Left lobe of liver (tissue), 2 donors: ENCODE measurements around the gene CLASP1. TPM values are rescaled to one million over a fixed set of nuclear protein-coding genes. Genes with fewer than 3 reads are reported as not detected.
"Not testable (repeated sequence)": the region's sequence is repeated elsewhere in the genome, so short reads cannot be mapped to it uniquely, and the experiment has no call there.

ENCODE experiments used
- ATAC-seq: fragments of 200-7000 bp; cut with Tn5 transposase; one replicate; pipeline ENCODE4 v1.9.1; 2020; ENCODE audit warnings: mild to moderate bottlenecking, moderate library complexity
- DNase-seq: peaks from one replicate; pipeline ENCODE4 v3.0.0-alpha.2; 2020; ENCODE audit warnings: low spot score
- total RNA-seq: library from RNA; stranded (reverse); gene quantifications from one replicate; pipeline ENCODE4 v1.2.1, GENCODE V29; 2021
- donor health status: DM: no; HTN: no; CAD: no; lungs with moderate emphysema.
- donor health status: DM: no; HTN: yes; CAD: no.

Gene CLASP1
- total RNA-seq, 1 donor from 2014 or later = 28.3 TPM

- DNase-seq, ATAC-seq: not testable (repeated sequence)
Measured at GRCh38 chr2:121438290-121438689, 211.0 kb downstream of the CLASP1 start.

DNA sequence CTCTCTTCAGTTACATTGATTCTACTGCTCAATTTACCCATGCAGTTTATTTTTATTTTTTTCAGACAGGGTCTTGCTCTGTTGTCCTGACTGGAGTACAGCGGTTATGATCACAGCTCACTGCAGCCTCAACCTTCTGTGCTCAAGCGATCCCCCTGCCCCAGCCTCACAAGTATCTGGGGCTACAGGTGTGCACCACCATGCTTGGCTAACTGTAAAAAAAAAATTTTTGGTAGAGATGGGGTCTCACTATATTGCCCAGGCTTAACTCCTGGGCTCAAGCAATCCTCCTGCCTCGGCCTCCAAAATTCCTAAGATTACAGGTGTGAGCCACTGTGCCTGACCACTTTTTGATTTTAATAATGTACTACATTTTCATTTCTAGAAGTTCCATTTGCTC lies 212.3 kb downstream of the CLASP1 start:
- ATAC-seq (no peak), DNase-seq (no peak)

- no peak for DNase-seq
- no peak for ATAC-seq
Measured at GRCh38 chr2:121435790-121436189, 213.5 kb downstream of the CLASP1 start.

DNA sequence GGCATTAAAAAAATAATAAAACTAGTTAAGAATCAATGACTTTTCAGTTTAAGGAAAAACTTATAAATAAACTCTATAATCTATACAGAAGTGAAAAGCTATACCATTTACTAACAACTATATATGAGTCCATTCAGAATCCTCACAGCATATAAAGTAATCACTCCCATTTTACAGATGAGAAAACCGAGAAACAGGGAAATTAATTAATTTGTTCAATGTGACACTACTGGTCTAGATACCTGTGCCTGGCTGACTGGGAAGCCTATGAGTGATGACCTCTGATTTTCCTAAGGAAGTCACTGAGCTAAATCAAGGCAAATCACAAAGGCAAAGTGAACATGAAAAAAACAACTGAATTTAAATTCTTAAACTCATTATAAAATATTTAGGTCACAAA lies 218.0 kb downstream of the CLASP1 start:
- DNase-seq = no peak
- no peak for ATAC-seq

DNA sequence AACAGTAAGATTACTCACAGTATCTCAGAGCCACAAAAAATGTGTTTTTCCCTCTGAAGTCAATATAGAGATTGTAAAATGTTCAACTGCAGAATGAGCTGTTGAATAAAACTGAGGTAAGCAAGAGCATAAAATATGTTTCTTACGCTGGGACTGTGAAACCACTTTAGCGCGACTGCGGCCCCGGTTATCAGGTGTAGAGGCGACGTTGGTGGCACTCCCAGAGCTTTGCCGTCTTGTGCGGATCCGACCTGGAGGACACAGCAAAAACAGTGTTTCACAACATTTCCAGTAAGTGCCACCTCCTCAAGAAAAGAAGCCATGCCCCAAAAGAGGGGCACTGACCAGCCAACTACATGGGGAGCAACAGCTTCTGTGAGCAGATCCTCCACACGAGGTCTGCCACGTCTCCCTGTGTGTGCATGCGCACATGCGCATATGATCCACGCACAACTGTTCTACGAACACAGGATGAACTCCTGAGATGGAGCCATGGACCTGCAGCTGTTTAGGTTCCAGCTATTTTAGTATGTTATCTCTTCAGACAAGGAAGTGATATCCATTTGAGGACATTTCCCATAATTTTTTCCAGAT lies 219.2 kb downstream of the CLASP1 start:
- no peak for ATAC-seq
- DNase-seq = no peak

- no peak for ATAC-seq
- DNase-seq = no peak
Measured at GRCh38 chr2:121429119-121429903, 220.0 kb downstream of the CLASP1 start.

DNA sequence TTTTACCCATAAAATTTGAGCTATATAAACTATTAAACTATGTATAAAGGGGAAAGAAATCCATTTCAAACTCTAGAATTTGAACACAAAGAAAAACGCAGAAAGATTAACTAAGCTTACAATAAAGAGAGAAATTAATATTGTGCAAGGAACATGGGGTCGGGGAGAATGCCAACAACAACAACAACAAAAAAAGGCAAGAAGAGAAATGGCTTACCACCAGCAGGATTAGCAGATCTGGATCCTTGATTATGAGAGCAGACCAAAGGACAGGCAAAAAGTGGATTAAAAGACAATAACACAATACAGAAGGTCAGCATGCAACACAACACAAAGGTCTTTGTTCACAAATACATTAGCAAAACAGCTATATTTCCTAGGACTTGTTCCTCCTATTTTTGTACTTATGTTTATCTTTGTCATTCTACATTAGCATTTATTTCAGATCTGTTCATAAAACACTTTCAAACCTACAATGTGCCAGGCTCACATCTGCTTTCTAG lies 222.0 kb downstream of the CLASP1 start:
- no peak for ATAC-seq
- DNase-seq = no peak

DNA sequence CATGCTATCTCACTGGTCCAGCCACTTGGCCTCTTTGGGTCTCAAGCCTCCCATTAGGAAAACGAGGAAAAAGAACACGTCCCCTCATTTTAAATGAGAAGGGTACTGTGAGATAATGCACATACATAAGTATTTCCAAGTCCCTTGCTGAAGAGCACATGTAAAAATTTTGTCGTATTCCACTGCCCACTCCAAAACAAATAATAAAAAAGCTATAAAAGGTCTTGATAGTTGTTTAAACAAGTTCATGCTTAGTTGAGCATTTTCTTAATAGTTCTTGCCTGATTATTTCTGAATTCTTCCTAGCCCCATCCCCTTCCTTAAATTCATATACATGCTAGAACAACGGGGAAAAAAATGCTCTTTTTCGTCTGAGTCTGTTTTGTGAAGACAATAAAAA lies 228.8 kb downstream of the CLASP1 start:
- no peak for ATAC-seq
- no peak for DNase-seq

DNA sequence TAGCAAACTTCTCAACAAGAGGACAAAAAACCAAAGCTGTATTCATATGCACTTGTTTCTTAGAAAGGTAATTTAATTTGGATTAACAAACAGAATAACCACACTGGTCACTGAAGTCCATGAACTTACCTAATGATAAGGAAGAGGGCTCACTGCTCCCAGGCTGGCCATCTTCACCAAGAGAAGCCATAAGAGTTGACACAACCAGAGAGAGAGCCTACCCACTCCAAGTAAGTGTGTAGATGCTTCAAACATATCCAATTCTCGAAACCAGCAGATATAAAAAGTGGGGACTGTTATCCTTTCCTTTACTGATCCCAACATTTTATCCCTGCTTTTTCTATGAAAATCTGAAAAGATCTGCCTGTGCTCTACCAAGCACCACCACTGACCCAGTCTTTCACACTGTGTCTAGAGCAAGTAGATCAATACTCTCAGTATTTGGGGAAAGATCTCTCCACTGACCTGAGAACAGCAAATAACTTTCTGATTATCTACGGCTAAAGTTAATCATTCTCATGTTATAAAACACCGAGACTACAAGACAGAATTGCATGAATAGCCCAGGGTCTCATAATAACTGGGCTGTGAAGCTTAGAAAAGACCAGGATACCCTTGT lies 230.1 kb downstream of the CLASP1 start:
- peak; percentile 86 for ATAC-seq
- no peak for DNase-seq

DNA sequence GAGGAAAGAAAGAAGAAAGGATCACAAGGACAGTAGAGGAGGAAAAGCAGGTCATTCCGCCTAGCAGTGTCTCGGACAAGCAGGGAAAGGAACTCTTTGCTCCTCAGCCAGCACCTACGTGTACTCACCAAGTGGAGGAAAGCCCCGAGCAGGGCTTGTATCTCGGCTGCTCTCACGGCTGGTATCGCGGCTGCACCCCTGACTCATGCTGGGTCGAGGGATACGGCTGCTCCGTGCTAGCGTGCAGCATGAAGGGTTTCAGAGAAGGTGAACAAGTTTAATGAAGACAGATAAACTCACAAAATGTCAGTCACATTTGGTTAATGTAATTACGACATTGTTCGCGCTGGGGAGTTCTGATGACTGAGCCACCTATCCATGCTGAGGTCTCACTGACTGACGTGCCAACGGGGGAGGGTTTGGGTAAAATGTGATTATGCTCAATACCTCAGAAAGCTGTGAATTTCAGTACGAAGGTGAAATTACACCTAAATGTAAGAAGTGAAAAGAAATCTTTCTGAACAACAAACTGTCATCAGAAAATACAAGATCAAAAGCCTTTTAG lies 230.7 kb downstream of the CLASP1 start:
- ATAC-seq (peak; percentile 69), DNase-seq (peak; percentile 49)

DNA sequence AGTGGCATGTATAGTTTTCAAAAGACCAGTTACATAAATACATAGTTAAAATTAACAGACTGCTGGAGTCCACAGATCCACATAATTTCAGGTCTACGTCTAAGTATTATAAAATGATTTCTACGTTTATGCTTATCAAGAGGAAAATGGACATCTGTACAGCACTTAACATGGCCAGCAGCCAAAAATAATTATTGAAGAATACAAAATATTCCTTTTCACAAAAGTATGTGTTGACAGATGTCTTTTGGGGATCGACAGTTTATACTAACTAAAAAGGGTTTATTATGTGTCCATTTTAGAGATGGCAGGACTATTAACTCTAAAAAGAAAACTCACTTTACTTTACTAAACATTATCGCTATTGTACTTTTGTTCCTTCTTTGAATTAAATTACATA lies 231.4 kb downstream of the CLASP1 start:
- ATAC-seq (no peak), DNase-seq (no peak)

- ATAC-seq = no peak
Measured at GRCh38 chr2:121415727-121416126, 233.5 kb downstream of the CLASP1 start.

DNA sequence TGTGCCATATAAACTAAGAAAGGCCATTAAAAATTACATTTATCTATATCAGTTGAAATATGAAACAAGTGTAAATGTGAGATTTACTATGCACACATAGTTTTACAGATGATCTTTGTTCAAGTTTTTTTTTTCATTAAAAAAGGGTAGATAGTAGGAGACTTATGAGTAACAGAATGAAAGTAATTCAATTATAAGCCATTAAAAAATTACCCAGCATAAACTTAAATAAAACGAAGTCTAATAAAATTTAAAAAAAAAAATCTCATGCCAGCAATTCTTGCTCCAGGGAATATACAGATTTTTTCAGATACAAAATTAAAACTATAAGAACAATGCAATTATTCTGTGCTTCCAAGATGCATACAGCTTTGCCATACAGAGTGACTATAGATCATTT lies 236.9 kb downstream of the CLASP1 start:
- ATAC-seq (no peak), DNase-seq (no peak)

More at GRCh38 chr2:121415727-121416126, 233.5 kb downstream of the CLASP1 start:
- no peak for DNase-seq

GRCh38 chr2:121409966-121410365 lies 239.3 kb downstream of the CLASP1 start:
- ATAC-seq = no peak
- DNase-seq = no peak

DNA sequence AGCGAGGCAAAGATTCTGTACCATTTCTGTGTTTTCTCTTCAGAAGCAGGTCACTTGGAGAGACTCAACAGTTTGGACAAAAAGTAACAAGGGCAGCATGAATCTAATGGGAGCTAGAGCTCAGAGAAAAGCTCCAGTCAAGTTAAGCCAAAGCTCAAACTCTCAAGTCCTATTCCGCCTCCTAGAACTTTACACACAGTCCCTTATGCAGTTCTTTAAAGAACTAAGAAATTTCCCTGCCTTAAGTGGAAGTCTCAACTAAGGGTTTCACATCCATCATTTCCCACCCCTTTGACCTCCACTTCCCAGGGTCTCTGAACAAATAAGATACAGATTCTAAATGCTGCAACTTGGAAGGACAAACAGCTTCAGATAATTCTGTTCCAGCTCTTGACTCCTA lies 239.9 kb downstream of the CLASP1 start:
- DNase-seq (no peak), ATAC-seq (no peak)

- DNase-seq = no peak
- ATAC-seq = no peak
Measured at GRCh38 chr2:121408641-121409040, 240.6 kb downstream of the CLASP1 start.

- DNase-seq = no peak
- peak; percentile 56 for ATAC-seq
Measured at GRCh38 chr2:121405233-121405632, 244.0 kb downstream of the CLASP1 start.

DNA sequence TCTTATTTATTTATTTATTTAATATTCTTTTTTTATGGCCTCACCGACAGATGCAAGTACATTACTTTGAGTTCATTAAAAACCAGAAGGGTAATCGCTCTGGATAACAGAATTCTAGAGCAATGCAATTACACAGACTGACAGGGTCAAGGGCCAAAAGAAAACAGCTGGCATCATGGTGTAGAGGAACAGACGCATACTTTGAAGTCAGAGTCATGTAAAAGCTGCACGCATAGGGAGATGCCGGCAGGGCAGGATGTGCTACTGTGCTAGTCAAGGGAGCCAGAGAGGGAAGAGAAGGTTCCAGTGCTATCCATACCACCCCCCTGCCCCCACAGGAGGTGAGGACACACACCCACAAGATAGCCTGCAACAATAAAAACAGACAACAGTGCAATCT lies 249.1 kb downstream of the CLASP1 start:
- DNase-seq = no peak
- ATAC-seq = no peak

GRCh38 chr2:121398853-121399252 lies 250.4 kb downstream of the CLASP1 start:
- ATAC-seq (no peak), DNase-seq (no peak)

DNA sequence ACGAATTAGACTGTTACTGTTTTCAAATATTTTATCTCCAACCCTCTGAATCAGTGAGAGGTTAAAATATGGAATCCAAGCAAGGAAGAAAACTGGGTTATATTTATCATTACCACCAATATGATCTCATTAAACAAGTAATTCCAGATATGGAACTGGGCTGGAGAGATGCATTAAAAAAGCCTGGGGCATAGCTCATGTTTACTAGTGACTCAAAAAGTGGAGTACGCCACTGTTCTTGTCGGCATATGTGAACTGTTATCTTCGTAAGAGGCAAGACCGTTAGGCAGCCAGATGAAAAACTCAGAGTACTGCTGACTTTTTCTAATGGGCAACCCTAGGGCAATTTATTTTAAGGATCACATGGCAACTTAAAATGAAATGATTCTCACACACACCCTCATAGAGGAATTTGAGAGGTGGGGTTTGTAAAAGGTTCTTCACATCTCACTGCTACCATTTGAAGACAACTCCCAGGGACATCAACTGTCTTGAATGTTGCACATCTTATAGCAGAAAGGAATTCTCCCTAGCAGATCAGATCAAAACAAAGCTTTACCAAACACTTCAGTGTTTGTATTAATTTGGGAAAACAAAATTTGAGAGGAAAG lies 259.1 kb downstream of the CLASP1 start:
- no peak for DNase-seq
- no peak for ATAC-seq

DNA sequence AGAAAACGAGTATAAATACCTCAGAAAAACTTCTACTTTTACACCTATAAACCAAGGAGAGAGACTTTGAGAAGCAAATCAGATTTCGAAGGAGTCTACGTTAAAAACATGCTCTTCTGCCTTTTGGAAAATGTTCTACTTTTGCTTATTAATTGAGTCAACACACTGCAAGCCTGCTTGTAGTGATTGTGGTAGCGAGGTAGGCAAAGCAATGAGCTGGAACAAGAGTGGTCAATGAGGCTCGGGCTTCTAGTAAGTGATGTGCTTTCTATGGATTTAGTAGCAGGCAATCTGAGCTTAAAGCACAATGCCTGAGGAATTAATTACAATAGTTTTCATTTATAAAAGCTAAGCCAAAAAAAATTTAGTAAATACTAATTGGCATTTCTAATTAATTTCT lies 260.9 kb downstream of the CLASP1 start:
- no peak for ATAC-seq

More for the DNA sequence above, 260.9 kb downstream of the CLASP1 start:
- no peak for DNase-seq
